GM12878 (cell line): ENCODE results near the gene PSMC3IP. TPM values are rescaled to one million over a fixed set of nuclear protein-coding genes. Genes with fewer than 3 reads are reported as not detected.

Experiments used
- ASH2L ChIP-seq: fragments of 300-600, 200-600 bp; sonication (generic); IDR thresholded peaks from 2 replicates; pipeline ENCODE4 v1.6.1; 2017; ENCODE audit warnings: low read depth, mild to moderate bottlenecking, borderline replicate concordance
- BCL11A ChIP-seq: IDR thresholded peaks from 2 replicates; pipeline ENCODE4 v1.6.1; 2011; ENCODE audit warnings: low read depth, low read length
- BHLHE40 ChIP-seq, 2 experiments: fragments of 450-650 bp in 1 of 2; IDR thresholded peaks; 2 replicates each; pipeline ENCODE4 v1.6.1; 2011 to 2017; ENCODE audit warnings: low read depth in 2 of 2, borderline replicate concordance in 1 of 2, improper control_type of control experiment in 1 of 2, low read length in 1 of 2, mild to moderate bottlenecking in 1 of 2
- DPF2 ChIP-seq: fragments of 450-650 bp; IDR thresholded peaks from 2 replicates; pipeline ENCODE4 v1.6.1; 2017; ENCODE audit warnings: mild to moderate bottlenecking
- FOS ChIP-seq: IDR thresholded peaks from 3 replicates; pipeline ENCODE4 v1.6.1; 2011; ENCODE audit warnings: borderline replicate concordance; ENCODE audit not compliant: insufficient read length; ENCODE audit errors: extremely low read depth
- FOXK2 ChIP-seq: fragments of 450-650 bp; IDR thresholded peaks from 2 replicates; pipeline ENCODE4 v1.6.1; 2017; ENCODE audit warnings: mild to moderate bottlenecking, moderate library complexity
- GABPA ChIP-seq: IDR thresholded peaks from 2 replicates; pipeline ENCODE4 v1.6.1; 2014; ENCODE audit warnings: antibody characterized with exemption, low read depth, mild to moderate bottlenecking, inconsistent platforms
- HDAC2 ChIP-seq: fragments of 200-600 bp; sonication (generic); IDR thresholded peaks from 2 replicates; pipeline ENCODE4 v1.6.1; 2017
- HDAC6 ChIP-seq: fragments of 200-600 bp; sonication (generic); IDR thresholded peaks from one replicate; pipeline ENCODE4 v1.8.0; 2017; ENCODE audit warnings: antibody characterized with exemption; ENCODE audit not compliant: unreplicated experiment
- MEF2B ChIP-seq: fragments of 450-650 bp; IDR thresholded peaks from 2 replicates; pipeline ENCODE4 v1.6.1; 2018; ENCODE audit warnings: mild to moderate bottlenecking, moderate library complexity; ENCODE audit not compliant: partially characterized antibody, poor library complexity, severe bottlenecking
- MYB ChIP-seq: fragments of 150-350 bp; IDR thresholded peaks from 2 replicates; pipeline ENCODE4 v1.6.1; 2014; ENCODE audit warnings: mild to moderate bottlenecking, low read depth, low read length, borderline replicate concordance
- NBN ChIP-seq: fragments of 450-650 bp; IDR thresholded peaks from 2 replicates; pipeline ENCODE4 v1.6.1; 2016
- NR2C1 ChIP-seq: fragments of 450-650 bp; IDR thresholded peaks from 2 replicates; pipeline ENCODE4 v1.6.1; 2017; ENCODE audit warnings: antibody characterized with exemption, mild to moderate bottlenecking, moderate library complexity
- NR2C2 ChIP-seq: IDR thresholded peaks from 2 replicates; pipeline ENCODE4 v1.6.1; 2011; ENCODE audit warnings: borderline replicate concordance, low read depth; ENCODE audit not compliant: control insufficient read depth, insufficient read length
- RBBP5 ChIP-seq: fragments of 200-600 bp; sonication (generic); conservative IDR thresholded peaks from 2 replicates; pipeline ENCODE4 v1.6.1; 2016
- RUNX3 ChIP-seq: IDR thresholded peaks from 2 replicates; pipeline ENCODE4 v1.6.1; 2012; ENCODE audit warnings: low read length, inconsistent platforms
- SMAD1 ChIP-seq: fragments of 450-650 bp; IDR thresholded peaks from 2 replicates; pipeline ENCODE4 v1.6.1; 2018; ENCODE audit warnings: mild to moderate bottlenecking, low read depth; ENCODE audit not compliant: partially characterized antibody
- ZNF207 ChIP-seq: fragments of 450-650 bp; IDR thresholded peaks from 2 replicates; pipeline ENCODE4 v1.6.1; 2014; ENCODE audit warnings: antibody characterized with exemption, mild to moderate bottlenecking, borderline replicate concordance
- ZNF274 ChIP-seq: IDR thresholded peaks from one replicate; pipeline ENCODE4 v1.8.0; 2011; ENCODE audit not compliant: insufficient read length, insufficient read depth
- ZSCAN29 ChIP-seq: fragments of 450-650 bp; IDR thresholded peaks from 2 replicates; pipeline ENCODE4 v1.6.1; 2017; ENCODE audit warnings: mild to moderate bottlenecking, moderate library complexity
- polyA plus RNA-seq, 11 experiments: library from polyadenylated mRNA; depleted of rRNA in 4 of 11; unstranded in 6 of 11; stranded (reverse) in 5 of 11; fragments of >200 nt; fragmentation: Nextera tagmentation in 4 of 11; fragmentation: Illumina TruSeq in 1 of 11; extraction: Ambion mirVana in 4 of 11; extraction: Trizol in 1 of 11; gene quantifications; 1 replicate in 1 of 11; 2 replicates in 10 of 11; pipeline versions ENCODE4 v1.2.1 to v1.2.3, GENCODE V29; 2011 to 2016; ENCODE audit warnings: inconsistent platforms in 2 of 11, missing spikeins in 2 of 11, low read depth in 1 of 11
- total RNA-seq, 4 experiments: library from RNA; depleted of rRNA in 3 of 4; stranded (reverse); fragments of >200 nt in 3 of 4; fragmentation: Illumina TruSeq in 1 of 4; extraction: Trizol in 1 of 4; gene quantifications; 2 replicates each; pipeline versions ENCODE4 v1.2.1 to v1.2.3, GENCODE V29; 2013 to 2021
- TF ChIP-seq, protein P1 (sequence below): fragments of 450-650 bp; IDR thresholded peaks from 2 replicates; pipeline ENCODE4 v1.6.1; 2018; ENCODE audit warnings: borderline replicate concordance, mild to moderate bottlenecking; ENCODE audit not compliant: partially characterized antibody
- TF ChIP-seq, protein P2 (sequence below): fragments of 450-650 bp; IDR thresholded peaks from 2 replicates; pipeline ENCODE4 v1.6.1; 2017; ENCODE audit warnings: mild to moderate bottlenecking, moderate library complexity
- TF ChIP-seq, protein P3 (sequence below): fragments of 450-650 bp; IDR thresholded peaks from 2 replicates; pipeline ENCODE4 v1.6.1; 2017; ENCODE audit warnings: mild to moderate bottlenecking, low read depth, inconsistent platforms; ENCODE audit not compliant: poor library complexity, severe bottlenecking

The PSMC3IP gene
- total and polyA plus RNA-seq, 10 of the 15 experiments (the other 5 are each of a cell fraction or from before 2014, with no cell fraction given), result 6.8 to 34.5 (median 17.7) TPM

DNA sequence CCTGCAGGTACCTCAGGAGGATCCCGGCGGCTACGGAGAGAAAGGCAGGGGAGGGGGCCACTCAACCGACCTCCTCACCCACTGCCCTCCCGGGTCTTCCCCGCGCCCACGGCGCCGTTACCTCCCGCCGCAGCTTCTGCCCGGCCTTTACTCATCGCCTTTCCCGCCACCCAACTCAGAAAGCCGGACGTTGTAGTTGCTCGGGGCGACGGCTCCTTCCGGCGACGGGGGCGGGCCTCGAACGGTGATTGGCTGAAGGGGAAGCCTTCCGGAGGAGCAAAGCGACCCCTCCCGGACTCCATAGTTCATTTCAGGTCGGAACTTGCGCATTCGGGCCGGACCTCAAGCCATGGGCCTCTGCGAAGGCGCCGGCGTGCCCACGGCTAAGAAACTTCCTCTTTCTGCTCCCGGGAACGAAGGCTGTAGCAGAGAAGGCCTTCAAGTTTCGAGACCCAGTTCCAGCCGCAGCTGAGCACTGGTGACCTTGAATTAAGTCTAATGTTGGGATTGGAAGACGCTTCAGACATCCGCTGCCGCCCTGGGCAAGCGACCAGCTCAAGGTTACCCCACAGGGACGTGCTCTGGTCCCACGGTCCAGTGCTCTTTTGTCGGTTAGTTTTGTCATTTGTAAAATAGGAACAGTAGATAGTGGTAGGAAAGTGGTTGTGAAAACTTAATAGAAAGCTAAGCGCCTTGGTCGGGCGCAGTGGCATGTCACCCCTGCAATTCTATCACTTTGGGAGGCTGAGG lies at the start of gene PSMC3IP (continued):
- TF ChIP-seq, protein P1, sequence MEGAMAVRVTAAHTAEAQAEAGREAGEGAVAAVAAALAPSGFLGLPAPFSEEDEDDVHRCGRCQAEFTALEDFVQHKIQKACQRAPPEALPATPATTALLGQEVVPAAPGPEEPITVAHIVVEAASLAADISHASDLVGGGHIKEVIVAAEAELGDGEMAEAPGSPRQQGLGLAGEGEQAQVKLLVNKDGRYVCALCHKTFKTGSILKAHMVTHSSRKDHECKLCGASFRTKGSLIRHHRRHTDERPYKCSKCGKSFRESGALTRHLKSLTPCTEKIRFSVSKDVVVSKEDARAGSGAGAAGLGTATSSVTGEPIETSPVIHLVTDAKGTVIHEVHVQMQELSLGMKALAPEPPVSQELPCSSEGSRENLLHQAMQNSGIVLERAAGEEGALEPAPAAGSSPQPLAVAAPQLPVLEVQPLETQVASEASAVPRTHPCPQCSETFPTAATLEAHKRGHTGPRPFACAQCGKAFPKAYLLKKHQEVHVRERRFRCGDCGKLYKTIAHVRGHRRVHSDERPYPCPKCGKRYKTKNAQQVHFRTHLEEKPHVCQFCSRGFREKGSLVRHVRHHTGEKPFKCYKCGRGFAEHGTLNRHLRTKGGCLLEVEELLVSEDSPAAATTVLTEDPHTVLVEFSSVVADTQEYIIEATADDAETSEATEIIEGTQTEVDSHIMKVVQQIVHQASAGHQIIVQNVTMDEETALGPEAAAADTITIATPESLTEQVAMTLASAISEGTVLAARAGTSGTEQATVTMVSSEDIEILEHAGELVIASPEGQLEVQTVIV, result peak; percentile 25
- TF ChIP-seq RBBP5 (no peak), ZSCAN29 (no peak), ASH2L (no peak), NR2C1 (peak; percentile 87), DPF2 (no peak; the same call in 1 of the 2 replicates), MYB (no peak), MEF2B (no peak), GABPA (peak; percentile 96), FOXK2 (no peak), SMAD1 (no peak), BHLHE40 (IDR thresholded peaks at IDR 0.05; ENCODE audit: borderline replicate concordance in 1 of 2, low read depth in 2 of 2, low read length in 1 of 2) (peak in 1 of 2 experiments; percentile 47; a peak in 1 of 4 replicates), BCL11A (no peak), NR2C2 (no peak), ZNF274 (no peak), HDAC6 (no peak), FOS (no peak), NBN (no peak), ZNF207 (0 out of 2 replicates have a peak, but pooled peaks have one; percentile 35), RUNX3 (peak; percentile 22; the same call in 1 of the 2 replicates), HDAC2 (no peak)
- TF ChIP-seq, protein P2, sequence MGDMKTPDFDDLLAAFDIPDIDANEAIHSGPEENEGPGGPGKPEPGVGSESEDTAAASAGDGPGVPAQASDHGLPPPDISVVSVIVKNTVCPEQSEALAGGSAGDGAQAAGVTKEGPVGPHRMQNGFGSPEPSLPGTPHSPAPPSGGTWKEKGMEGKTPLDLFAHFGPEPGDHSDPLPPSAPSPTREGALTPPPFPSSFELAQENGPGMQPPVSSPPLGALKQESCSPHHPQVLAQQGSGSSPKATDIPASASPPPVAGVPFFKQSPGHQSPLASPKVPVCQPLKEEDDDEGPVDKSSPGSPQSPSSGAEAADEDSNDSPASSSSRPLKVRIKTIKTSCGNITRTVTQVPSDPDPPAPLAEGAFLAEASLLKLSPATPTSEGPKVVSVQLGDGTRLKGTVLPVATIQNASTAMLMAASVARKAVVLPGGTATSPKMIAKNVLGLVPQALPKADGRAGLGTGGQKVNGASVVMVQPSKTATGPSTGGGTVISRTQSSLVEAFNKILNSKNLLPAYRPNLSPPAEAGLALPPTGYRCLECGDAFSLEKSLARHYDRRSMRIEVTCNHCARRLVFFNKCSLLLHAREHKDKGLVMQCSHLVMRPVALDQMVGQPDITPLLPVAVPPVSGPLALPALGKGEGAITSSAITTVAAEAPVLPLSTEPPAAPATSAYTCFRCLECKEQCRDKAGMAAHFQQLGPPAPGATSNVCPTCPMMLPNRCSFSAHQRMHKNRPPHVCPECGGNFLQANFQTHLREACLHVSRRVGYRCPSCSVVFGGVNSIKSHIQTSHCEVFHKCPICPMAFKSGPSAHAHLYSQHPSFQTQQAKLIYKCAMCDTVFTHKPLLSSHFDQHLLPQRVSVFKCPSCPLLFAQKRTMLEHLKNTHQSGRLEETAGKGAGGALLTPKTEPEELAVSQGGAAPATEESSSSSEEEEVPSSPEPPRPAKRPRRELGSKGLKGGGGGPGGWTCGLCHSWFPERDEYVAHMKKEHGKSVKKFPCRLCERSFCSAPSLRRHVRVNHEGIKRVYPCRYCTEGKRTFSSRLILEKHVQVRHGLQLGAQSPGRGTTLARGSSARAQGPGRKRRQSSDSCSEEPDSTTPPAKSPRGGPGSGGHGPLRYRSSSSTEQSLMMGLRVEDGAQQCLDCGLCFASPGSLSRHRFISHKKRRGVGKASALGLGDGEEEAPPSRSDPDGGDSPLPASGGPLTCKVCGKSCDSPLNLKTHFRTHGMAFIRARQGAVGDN, result peak; percentile 90
- TF ChIP-seq, protein P3, sequence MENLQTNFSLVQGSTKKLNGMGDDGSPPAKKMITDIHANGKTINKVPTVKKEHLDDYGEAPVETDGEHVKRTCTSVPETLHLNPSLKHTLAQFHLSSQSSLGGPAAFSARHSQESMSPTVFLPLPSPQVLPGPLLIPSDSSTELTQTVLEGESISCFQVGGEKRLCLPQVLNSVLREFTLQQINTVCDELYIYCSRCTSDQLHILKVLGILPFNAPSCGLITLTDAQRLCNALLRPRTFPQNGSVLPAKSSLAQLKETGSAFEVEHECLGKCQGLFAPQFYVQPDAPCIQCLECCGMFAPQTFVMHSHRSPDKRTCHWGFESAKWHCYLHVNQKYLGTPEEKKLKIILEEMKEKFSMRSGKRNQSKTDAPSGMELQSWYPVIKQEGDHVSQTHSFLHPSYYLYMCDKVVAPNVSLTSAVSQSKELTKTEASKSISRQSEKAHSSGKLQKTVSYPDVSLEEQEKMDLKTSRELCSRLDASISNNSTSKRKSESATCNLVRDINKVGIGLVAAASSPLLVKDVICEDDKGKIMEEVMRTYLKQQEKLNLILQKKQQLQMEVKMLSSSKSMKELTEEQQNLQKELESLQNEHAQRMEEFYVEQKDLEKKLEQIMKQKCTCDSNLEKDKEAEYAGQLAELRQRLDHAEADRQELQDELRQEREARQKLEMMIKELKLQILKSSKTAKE, result no peak
